Spleen (tissue), 13 donors: ENCODE data around the gene GIN1. TPM values are rescaled to one million over a fixed set of nuclear protein-coding genes. Genes with fewer than 3 reads are reported as not detected.
A peak's percentile ranks its signal among the peaks of the same experiment; 100 is the strongest.

Source experiments
- DNase-seq: peaks from one replicate; pipeline ENCODE4 v3.0.0-alpha.2; 2020
- H3K27ac ChIP-seq, 8 donors: fragments of 200-600 bp; sonication (generic) in 7 of 8; 1 replicate in 4 of 8; 2 replicates in 4 of 8; pipeline versions ENCODE4 v1.5.0 to v1.8.0; 2016 to 2021; ENCODE audit warnings: inconsistent platforms in 4 of 8, mild to moderate bottlenecking in 4 of 8, moderate library complexity in 1 of 8
- H3K27me3 ChIP-seq, 7 donors: fragments of 200-600 bp; sonication (generic) in 6 of 7; replicated peaks in 1 of 7; 1 replicate in 4 of 7; 2 replicates in 3 of 7; pipeline versions ENCODE4 v1.5.0 to v1.8.0; 2016 to 2021; ENCODE audit warnings: inconsistent platforms in 3 of 7, mild to moderate bottlenecking in 1 of 7
- H3K36me3 ChIP-seq, 6 donors: fragments of 200-600 bp; sonication (generic) in 5 of 6; 1 replicate in 4 of 6; 2 replicates in 2 of 6; pipeline versions ENCODE4 v1.5.0 to v1.8.0; 2016 to 2021; ENCODE audit warnings: inconsistent platforms in 2 of 6
- H3K4me1 ChIP-seq, 6 donors: fragments of 200-600 bp; sonication (generic) in 5 of 6; 1 replicate in 3 of 6; 2 replicates in 3 of 6; pipeline versions ENCODE4 v1.5.0 to v1.8.0; 2016 to 2021; ENCODE audit warnings: inconsistent platforms in 3 of 6
- H3K4me3 ChIP-seq, 8 donors: fragments of 200-600 bp; sonication (generic) in 7 of 8; 1 replicate in 4 of 8; 2 replicates in 4 of 8; pipeline versions ENCODE4 v1.5.0 to v1.8.0; 2016 to 2021; ENCODE audit warnings: inconsistent platforms in 4 of 8, mild to moderate bottlenecking in 4 of 8, moderate library complexity in 2 of 8
- H3K9me3 ChIP-seq, 8 donors: fragments of 200-600 bp; sonication (generic) in 7 of 8; 1 replicate in 4 of 8; 2 replicates in 4 of 8; pipeline versions ENCODE4 v1.5.0 to v1.8.0; 2016 to 2021; ENCODE audit warnings: inconsistent platforms in 4 of 8
- CTCF ChIP-seq, 11 experiments: fragments of 200-600 bp in 7 of 11; fragments of 450-650 bp in 4 of 11; sonication (generic) in 4 of 11; IDR thresholded peaks in 8 of 11; conservative IDR thresholded peaks in 3 of 11; 1 replicate in 7 of 11; 2 replicates in 4 of 11; pipeline versions ENCODE4 v1.4.0 to v1.8.0; 2016 to 2021; ENCODE audit warnings: antibody characterized with exemption in 11 of 11, inconsistent platforms in 4 of 11, mild to moderate bottlenecking in 1 of 11
- POLR2A ChIP-seq, 3 donors: fragments of 450-650 bp; IDR thresholded peaks; one replicate each; pipeline ENCODE4 v1.5.1; 2017; ENCODE audit warnings: antibody characterized with exemption in 3 of 3, mild to moderate bottlenecking in 1 of 3
- POLR2AphosphoS5 ChIP-seq, 3 donors: sonication (generic); formaldehyde crosslinking; IDR thresholded peaks; one replicate each; pipeline ENCODE4 v1.5.1; 2017; ENCODE audit warnings: antibody characterized with exemption in 3 of 3
- WGBS, 5 donors: extraction: QIAGEN DNeasy Blood & Tissue Kit in 3 of 5; methylation state at CpG; one replicate each; pipeline versions ENCODE4 v1.1.5 to v1.1.7; 2013 to 2018; 5-methylcytosine and 5-hydroxymethylcytosine counted together
- intact Hi-C: fragments of 100-400 bp; cut with DNase I; formaldehyde crosslinking; loops from one replicate; pipeline ENCODE4 v1.15.0; 2023; ENCODE audit warnings: low total_unique reads
- long read RNA-seq, 2 donors: transcript quantifications; one replicate each; lab custom pipeline, GENCODE V29; 2026
- polyA plus RNA-seq, 3 donors: library from polyadenylated mRNA; stranded (reverse); fragments of 200-250 nt; gene quantifications; one replicate each; pipeline ENCODE4 v1.2.1, GENCODE V29; 2013
- total RNA-seq, 7 donors: library from RNA; depleted of rRNA in 3 of 7; stranded (reverse); fragments of >200 nt in 3 of 7; fragmentation: NEBNext Ultra II Directional in 4 of 7; extraction: Animal tissue kit (Norgen Biotek cat#: 25700) in 4 of 7; gene quantifications; one replicate each; pipeline versions ENCODE4 v1.1.0 to v1.2.1, GENCODE V29; 2016 to 2021
- donor health status: healthy with polysubstance abuse.
- donor health status: DM: no; HTN: no; CAD: no; lungs with moderate emphysema.
- donor health status: DM: no; HTN: no; CAD: no.
- donor health status: Bipolar disorder and iron deficiency.
- donor health status: healthy.
- donor health status: DM: no; HTN: no; CAD: no.
- donor health status: DM: yes; HTN: yes; CAD: no.

The GIN1 gene
- total RNA-seq (10 to 100 TPM in 1 of 7 donors, 1 to 10 TPM in 6; 6.8 to 13.2 (median 8.7) TPM), polyA plus RNA-seq (1 to 10 TPM; 2.9 to 3.8 (median 3.2) TPM)
- long read RNA-seq, donor 1, partial matches to known transcripts = 0 of 4 reads
- long read RNA-seq, donor 1, other reads (novel, unspliced or antisense) = 0 of 4 reads
- long read RNA-seq, donor 2 = 0 reads

- Histone ChIP-seq H3K4me3 (peak within 1 kb of the TSS; percentile 76 to 86 (median 82)), H3K9me3 (no peaks in the 10 kb centered on the region), H3K36me3 (no peaks in the 10 kb centered on the region), H3K27me3 (no peaks in the 10 kb centered on the region), H3K4me1 (peaks cover 18 to 69% (median 40%) of the 10 kb centered on the region in 6 donors), H3K27ac (peak within 1 kb of the TSS; percentile 89 to 98 (median 96))
- 0 to 1% (median 0%) methylated on average over 43 to 46 of the region's 46 CpGs for WGBS, 5 donors
- DNase-seq = peak; percentile 98
- peak in 6 of 11 experiments; percentile 12 to 45 (median 32) for TF ChIP-seq CTCF (IDR thresholded peaks at IDR 0.05 in 8 of 11, conservative IDR thresholded peaks at IDR 0.05 in 3 of 11)
- TF ChIP-seq POLR2AphosphoS5 (IDR thresholded peaks at IDR 0.05) = peak; percentile 64 to 91 (median 90)
- peak in 2 of 3 donors; percentile 77 to 88 for TF ChIP-seq POLR2A (IDR thresholded peaks at IDR 0.05)
- intact Hi-C loops = loop anchor here (10.0 kb wide), 1 partner anchor 355 kb away; no protein-coding TSS in a partner anchor
These were observed at the start of gene GIN1, which contains the start of gene PPIP5K2 for GRCh38 chr5:103119765-103120606. GIN1 (minus strand) TSS chr5:103120138; CDS start chr5:103108707, 11,431 bp downstream. PPIP5K2 (plus strand) TSS chr5:103120301; CDS start chr5:103129590, 9,289 bp downstream.

- Histone ChIP-seq H3K27ac (no peak overlapping the region), H3K27me3 (no peaks in the 10 kb centered on the region), H3K4me3 (no peak overlapping the region), H3K9me3 (no peaks in the 10 kb centered on the region), H3K4me1 (no peaks in the 10 kb centered on the region), H3K36me3 (peaks cover 0 to 76% (median 16%) of the 10 kb centered on the region in 6 donors)
- DNase-seq = no peak
- intact Hi-C loops = no loop called here
- TF ChIP-seq POLR2A (IDR thresholded peaks at IDR 0.05) (no peak), POLR2AphosphoS5 (IDR thresholded peaks at IDR 0.05) (no peak), CTCF (IDR thresholded peaks at IDR 0.05 in 8 of 11, conservative IDR thresholded peaks at IDR 0.05 in 3 of 11) (no peak)
These were observed 46.8 kb upstream of the GIN1 start for GRCh38 chr5:103166706-103167105.

GRCh38 chr5:103151156-103151555 lies 31.2 kb upstream of the GIN1 start:
- Histone ChIP-seq H3K36me3 (peaks cover 0 to 85% (median 47%) of the 10 kb centered on the region in 6 donors), H3K27ac (no peak overlapping the region), H3K27me3 (no peaks in the 10 kb centered on the region), H3K4me1 (no peaks in the 10 kb centered on the region), H3K4me3 (no peak overlapping the region), H3K9me3 (no peaks in the 10 kb centered on the region)
- 98 to 100% (median 100%) methylated on average over 1 of the region's 1 CpG for WGBS, 5 donors
- DNase-seq = no peak
- no peak for TF ChIP-seq CTCF (IDR thresholded peaks at IDR 0.05 in 8 of 11, conservative IDR thresholded peaks at IDR 0.05 in 3 of 11)
- no peak for TF ChIP-seq POLR2A (IDR thresholded peaks at IDR 0.05)
- intact Hi-C loops = no loop called here

DNA sequence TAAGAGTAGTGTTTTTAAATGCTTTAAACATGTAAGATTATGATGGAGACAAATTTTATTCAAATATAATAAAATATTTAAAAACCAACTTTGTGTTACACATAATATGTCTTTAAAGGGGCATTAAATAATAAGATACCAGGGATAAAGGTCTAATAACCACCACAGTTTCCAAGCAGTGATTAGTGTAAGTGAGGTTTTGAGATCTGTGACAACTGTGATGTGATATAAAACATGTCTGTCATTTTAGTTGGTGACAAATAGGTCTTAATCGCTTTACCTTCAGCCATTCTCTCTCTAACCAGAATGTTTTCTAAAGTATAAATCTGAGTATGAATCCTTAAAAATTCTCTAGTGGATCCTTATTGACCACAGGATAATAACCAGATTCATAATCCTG lies 28.3 kb upstream of the GIN1 start:
- intact Hi-C loops = no loop called here

More for the DNA sequence above, 28.3 kb upstream of the GIN1 start:
- Histone ChIP-seq H3K27ac (no peak overlapping the region), H3K27me3 (no peaks in the 10 kb centered on the region), H3K9me3 (no peaks in the 10 kb centered on the region), H3K4me3 (no peak overlapping the region), H3K36me3 (peaks cover 0 to 56% (median 28%) of the 10 kb centered on the region in 6 donors), H3K4me1 (no peaks in the 10 kb centered on the region)
- TF ChIP-seq POLR2A (IDR thresholded peaks at IDR 0.05) (no peak), POLR2AphosphoS5 (IDR thresholded peaks at IDR 0.05) (no peak), CTCF (IDR thresholded peaks at IDR 0.05 in 8 of 11, conservative IDR thresholded peaks at IDR 0.05 in 3 of 11) (no peak)
- 93 to 100% (median 96%) methylated on average over 1 of the region's 1 CpG for WGBS, 5 donors
- no peak for DNase-seq
